GM10248 (cell line): ENCODE measurements around the gene CSNK1A1L.

ENCODE experiments used
- CTCF ChIA-PET: fragments of 300-600 bp; sonication (Branson Sonifier 250); formaldehyde crosslinking; extraction: SDS; loops from one replicate; lab custom pipeline; 2021; ENCODE audit warnings: antibody characterized with exemption; lab: Yijun Ruan, JAX
- POLR2A ChIA-PET: fragments of 350-650 bp; sonication (Branson Sonifier 250); formaldehyde crosslinking; extraction: SDS; loops from one replicate; lab custom pipeline; 2020; ENCODE audit warnings: antibody characterized with exemption; lab: Yijun Ruan, JAX
- DNase-seq: peaks from one replicate; pipeline ENCODE4 v3.0.0; 2012; ENCODE audit errors: extremely low spot score
- CTCF ChIP-seq: IDR thresholded peaks from 2 replicates; pipeline ENCODE4 v1.5.1; 2012; ENCODE audit warnings: mild to moderate bottlenecking, low read depth; ENCODE audit errors: extremely low read depth, missing control alignments, control extremely low read depth

The CSNK1A1L gene

GRCh38 chr13:37141011-37141410, 35.5 kb upstream of the CSNK1A1L start:
- ChIA-PET POLR2A (no interaction called here), CTCF (no interaction called here)
- no peak for DNase-seq
- no peak for TF ChIP-seq CTCF

- POLR2A ChIA-PET, result no interaction called here
- CTCF ChIA-PET, result no interaction called here
- TF ChIP-seq CTCF, result no peak
- DNase-seq, result no peak
These were observed 33.9 kb upstream of the CSNK1A1L start for GRCh38 chr13:37139356-37139755.

GRCh38 chr13:37138926-37139325, 33.5 kb upstream of the CSNK1A1L start:
- no peak for TF ChIP-seq CTCF
- no peak for DNase-seq
- ChIA-PET CTCF (no interaction called here), POLR2A (no interaction called here)

GRCh38 chr13:37138169-37138568, 32.7 kb upstream of the CSNK1A1L start:
- CTCF ChIA-PET, result no interaction called here

GRCh38 chr13:37136633-37137032, 31.2 kb upstream of the CSNK1A1L start:
- DNase-seq, result no peak
- no peak for TF ChIP-seq CTCF
- CTCF ChIA-PET, result no interaction called here
- POLR2A ChIA-PET, result no interaction called here

More at GRCh38 chr13:37138169-37138568, 32.7 kb upstream of the CSNK1A1L start:
- POLR2A ChIA-PET, result no interaction called here
- no peak for DNase-seq
- TF ChIP-seq CTCF, result no peak

- no peak for TF ChIP-seq CTCF
- no peak for DNase-seq
- ChIA-PET POLR2A (no interaction called here), CTCF (interaction anchor here (2.2 kb wide), 1 partner anchor 11 kb away, joined by 7 read pairs; no protein-coding TSS in a partner anchor)
These were observed 30.7 kb upstream of the CSNK1A1L start for GRCh38 chr13:37136187-37136586.
